ENCODE results near the gene PLEKHM3.
"Not testable (repeated sequence)": the region's sequence is repeated elsewhere in the genome, so short reads cannot be mapped to it uniquely, and the experiment has no call there.

Gene PLEKHM3

GRCh38 chr2:207828361-207829057, 196.8 kb downstream of the PLEKHM3 start:
- DNase-seq (ENCODE audit: low read depth), result no peak

GRCh38 chr2:207825978-207826377, 199.3 kb downstream of the PLEKHM3 start:
- DNase-seq (ENCODE audit: low read depth), result no peak

- DNase-seq (ENCODE audit: low read depth), result no peak
Measured at GRCh38 chr2:207825045-207825954, 200.0 kb downstream of the PLEKHM3 start.

- DNase-seq (ENCODE audit: low read depth), result no peak
Measured at GRCh38 chr2:207823865-207824264, 201.5 kb downstream of the PLEKHM3 start.

GRCh38 chr2:207819839-207820784, 205.2 kb downstream of the PLEKHM3 start:
- no peak for DNase-seq (ENCODE audit: low read depth)

GRCh38 chr2:207819021-207819797, 206.1 kb downstream of the PLEKHM3 start:
- DNase-seq (ENCODE audit: low read depth), result no peak

GRCh38 chr2:207816546-207816945, 208.8 kb downstream of the PLEKHM3 start:
- no peak for DNase-seq (ENCODE audit: low read depth)

- DNase-seq (ENCODE audit: low read depth), result no peak
Measured at GRCh38 chr2:207815254-207815653, 210.1 kb downstream of the PLEKHM3 start.

GRCh38 chr2:207813942-207814341, 211.4 kb downstream of the PLEKHM3 start:
- no peak for DNase-seq (ENCODE audit: low read depth)

GRCh38 chr2:207813221-207813916, 212.0 kb downstream of the PLEKHM3 start:
- DNase-seq (ENCODE audit: low read depth), result no peak

GRCh38 chr2:207812726-207813080, 212.6 kb downstream of the PLEKHM3 start:
- DNase-seq (ENCODE audit: low read depth), result no peak

GRCh38 chr2:207812058-207812725, 213.1 kb downstream of the PLEKHM3 start:
- no peak for DNase-seq (ENCODE audit: low read depth)

- not testable (repeated sequence) for DNase-seq (ENCODE audit: low read depth)
Measured at GRCh38 chr2:207811658-207812057, 213.7 kb downstream of the PLEKHM3 start.

GRCh38 chr2:207810200-207810788, 215.0 kb downstream of the PLEKHM3 start:
- no peak for DNase-seq (ENCODE audit: low read depth)

GRCh38 chr2:207808119-207808518, 217.2 kb downstream of the PLEKHM3 start:
- DNase-seq (ENCODE audit: low read depth), result no peak

GRCh38 chr2:207807516-207807915, 217.8 kb downstream of the PLEKHM3 start:
- DNase-seq (ENCODE audit: low read depth), result no peak

- DNase-seq (ENCODE audit: low read depth), result no peak
Measured at GRCh38 chr2:207805566-207806226, 219.6 kb downstream of the PLEKHM3 start.

GRCh38 chr2:207802650-207803049, 222.7 kb downstream of the PLEKHM3 start:
- no peak for DNase-seq (ENCODE audit: low read depth)

GRCh38 chr2:207801259-207801658, 224.1 kb downstream of the PLEKHM3 start:
- DNase-seq (ENCODE audit: low read depth), result no peak
